Vagina (tissue), 2 donors: ENCODE measurements around the gene PPP2R3B.

ENCODE experiments used
- CTCF ChIP-seq, 3 experiments: fragments of 450-650 bp in 2 of 3; fragments of 200-600 bp in 1 of 3; sonication (generic) in 1 of 3; IDR thresholded peaks; one replicate each; pipeline ENCODE4 v1.5.1; 2017 to 2019; ENCODE audit warnings: antibody characterized with exemption in 3 of 3, mild to moderate bottlenecking in 2 of 3, moderate library complexity in 2 of 3
- POLR2A ChIP-seq, 2 donors: fragments of 450-650 bp; IDR thresholded peaks; one replicate each; pipeline ENCODE4 v1.6.1; 2017; ENCODE audit warnings: antibody characterized with exemption in 2 of 2, mild to moderate bottlenecking in 2 of 2, moderate library complexity in 2 of 2
- POLR2AphosphoS5 ChIP-seq, 2 donors: sonication (generic); formaldehyde crosslinking; IDR thresholded peaks; one replicate each; pipeline ENCODE4 v1.9.0; 2017; ENCODE audit warnings: antibody characterized with exemption in 2 of 2, mild to moderate bottlenecking in 2 of 2, low read depth in 1 of 2; ENCODE audit not compliant: insufficient read depth in 1 of 2

- no peak for TF ChIP-seq CTCF (IDR thresholded peaks at IDR 0.05)
- TF ChIP-seq POLR2A (IDR thresholded peaks at IDR 0.05): no peak
- TF ChIP-seq POLR2AphosphoS5 (IDR thresholded peaks at IDR 0.05; ENCODE audit: insufficient read depth in 1 of 2, low read depth in 1 of 2): no peak
These were observed 69.2 kb downstream of the PPP2R3B start for GRCh38 chrX:317424-318067.
